ENCODE measurements around the gene LMTK2.
"Not testable (repeated sequence)": the region's sequence is repeated elsewhere in the genome, so short reads cannot be mapped to it uniquely, and the experiment has no call there.

The LMTK2 gene

DNA sequence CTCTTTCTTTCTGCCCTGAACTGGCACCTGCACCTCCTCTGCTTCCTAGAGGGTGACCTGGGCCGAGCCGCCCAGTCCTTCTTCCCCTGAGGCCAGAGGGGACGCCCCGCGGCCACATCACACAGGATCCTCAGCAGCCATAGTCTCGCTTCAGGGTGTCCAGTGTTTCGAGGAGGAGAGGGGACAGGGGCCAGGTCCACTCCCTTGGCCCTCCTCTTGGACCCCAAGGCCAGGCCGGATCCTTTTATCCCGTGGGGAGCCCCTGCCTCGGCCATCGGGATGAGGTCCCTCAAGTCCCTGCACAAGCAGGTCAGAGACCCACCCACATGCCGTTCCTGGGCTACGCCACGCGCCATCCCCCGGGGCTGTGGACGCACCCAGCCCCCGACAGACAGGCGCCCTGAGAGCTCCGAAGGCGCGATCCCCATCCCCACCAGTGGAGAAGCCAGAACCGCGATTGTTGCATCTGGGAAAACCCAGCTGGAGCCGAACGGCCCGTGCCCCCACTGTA is 108.2 kb downstream of the LMTK2 start:
- H3K9me3 ChIP-seq (ENCODE audit: control insufficient read depth, low read length): no peaks in the 10 kb centered on the region
- no peaks in the 10 kb centered on the region for H3K27me3 ChIP-seq (ENCODE audit: control insufficient read depth, insufficient read depth, low read length)
- no peaks in the 10 kb centered on the region for H3K4me1 ChIP-seq
- no peaks in the 10 kb centered on the region for H3K36me3 ChIP-seq (ENCODE audit: control insufficient read depth, insufficient read depth, low read length)
- TF ChIP-seq, protein P1, sequence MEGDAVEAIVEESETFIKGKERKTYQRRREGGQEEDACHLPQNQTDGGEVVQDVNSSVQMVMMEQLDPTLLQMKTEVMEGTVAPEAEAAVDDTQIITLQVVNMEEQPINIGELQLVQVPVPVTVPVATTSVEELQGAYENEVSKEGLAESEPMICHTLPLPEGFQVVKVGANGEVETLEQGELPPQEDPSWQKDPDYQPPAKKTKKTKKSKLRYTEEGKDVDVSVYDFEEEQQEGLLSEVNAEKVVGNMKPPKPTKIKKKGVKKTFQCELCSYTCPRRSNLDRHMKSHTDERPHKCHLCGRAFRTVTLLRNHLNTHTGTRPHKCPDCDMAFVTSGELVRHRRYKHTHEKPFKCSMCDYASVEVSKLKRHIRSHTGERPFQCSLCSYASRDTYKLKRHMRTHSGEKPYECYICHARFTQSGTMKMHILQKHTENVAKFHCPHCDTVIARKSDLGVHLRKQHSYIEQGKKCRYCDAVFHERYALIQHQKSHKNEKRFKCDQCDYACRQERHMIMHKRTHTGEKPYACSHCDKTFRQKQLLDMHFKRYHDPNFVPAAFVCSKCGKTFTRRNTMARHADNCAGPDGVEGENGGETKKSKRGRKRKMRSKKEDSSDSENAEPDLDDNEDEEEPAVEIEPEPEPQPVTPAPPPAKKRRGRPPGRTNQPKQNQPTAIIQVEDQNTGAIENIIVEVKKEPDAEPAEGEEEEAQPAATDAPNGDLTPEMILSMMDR (IDR thresholded peaks at IDR 0.05): no peak
- H3K4me2 ChIP-seq (ENCODE audit: low read length): no peak overlapping the region
- H3K9ac ChIP-seq: no peak overlapping the region
- no peak overlapping the region for H3K27ac ChIP-seq
- no peak overlapping the region for H3K4me3 ChIP-seq (ENCODE audit: low read depth, low read length)
- no peak overlapping the region for H2AFZ ChIP-seq
- H3K79me2 ChIP-seq: no peaks in the 10 kb centered on the region

- H2AFZ ChIP-seq: no peak overlapping the region
- TF ChIP-seq, protein P1 (IDR thresholded peaks at IDR 0.05): no peak
- H3K4me1 ChIP-seq: no peaks in the 10 kb centered on the region
- no peak overlapping the region for H3K9ac ChIP-seq
- no peak overlapping the region for H3K4me2 ChIP-seq (ENCODE audit: low read length)
- no peak overlapping the region for H3K27ac ChIP-seq
- H3K79me2 ChIP-seq: no peaks in the 10 kb centered on the region
- no peaks in the 10 kb centered on the region for H3K9me3 ChIP-seq (ENCODE audit: control insufficient read depth, low read length)
- H3K36me3 ChIP-seq (ENCODE audit: control insufficient read depth, insufficient read depth, low read length): no peaks in the 10 kb centered on the region
- no peaks in the 10 kb centered on the region for H3K27me3 ChIP-seq (ENCODE audit: control insufficient read depth, insufficient read depth, low read length)
- no peak overlapping the region for H3K4me3 ChIP-seq (ENCODE audit: low read depth, low read length)
Measured at GRCh38 chr7:98215561-98216495, 109.2 kb downstream of the LMTK2 start.

- Histone ChIP-seq H3K27me3 (ENCODE audit: control insufficient read depth, insufficient read depth, low read length) (no peaks in the 10 kb centered on the region), H3K9me3 (ENCODE audit: control insufficient read depth, low read length) (no peaks in the 10 kb centered on the region), H3K4me2 (ENCODE audit: low read length) (no peak overlapping the region), H2AFZ (no peak overlapping the region), H3K9ac (no peak overlapping the region), H3K79me2 (no peaks in the 10 kb centered on the region), H3K4me3 (ENCODE audit: low read depth, low read length) (no peak overlapping the region), H3K36me3 (ENCODE audit: control insufficient read depth, insufficient read depth, low read length) (no peaks in the 10 kb centered on the region), H3K4me1 (no peaks in the 10 kb centered on the region), H3K27ac (no peak overlapping the region)
- TF ChIP-seq, protein P1 (IDR thresholded peaks at IDR 0.05): no peak
Measured at GRCh38 chr7:98216941-98217622, 110.4 kb downstream of the LMTK2 start.

GRCh38 chr7:98217623-98218582 is 111.2 kb downstream of the LMTK2 start:
- Histone ChIP-seq H3K27ac (no peak overlapping the region), H2AFZ (no peak overlapping the region), H3K36me3 (ENCODE audit: control insufficient read depth, insufficient read depth, low read length) (no peaks in the 10 kb centered on the region), H3K4me3 (ENCODE audit: low read depth, low read length) (no peak overlapping the region), H3K79me2 (no peaks in the 10 kb centered on the region), H3K4me1 (no peaks in the 10 kb centered on the region), H3K9ac (no peak overlapping the region), H3K4me2 (ENCODE audit: low read length) (no peak overlapping the region), H3K9me3 (ENCODE audit: control insufficient read depth, low read length) (no peaks in the 10 kb centered on the region), H3K27me3 (ENCODE audit: control insufficient read depth, insufficient read depth, low read length) (no peaks in the 10 kb centered on the region)
- TF ChIP-seq, protein P1 (IDR thresholded peaks at IDR 0.05): no peak

GRCh38 chr7:98219382-98219781 is 112.7 kb downstream of the LMTK2 start:
- H3K9ac ChIP-seq; H3K4me2 ChIP-seq (ENCODE audit: low read length); H3K27me3 ChIP-seq (ENCODE audit: control insufficient read depth, insufficient read depth, low read length); H3K9me3 ChIP-seq (ENCODE audit: control insufficient read depth, low read length); H3K4me3 ChIP-seq (ENCODE audit: low read depth, low read length); H3K36me3 ChIP-seq (ENCODE audit: control insufficient read depth, insufficient read depth, low read length); H3K4me1 ChIP-seq; H2AFZ ChIP-seq; H3K27ac ChIP-seq; H3K79me2 ChIP-seq: not testable (repeated sequence)

All from parathyroid adenoma (tissue), 2 donors.